Ovary (tissue), 3 donors: ENCODE measurements around the gene CYREN.

ENCODE experiments used
- CTCF ChIP-seq, 3 donors: fragments of 450-650 bp in 2 of 3; fragments of 200-600 bp in 1 of 3; IDR thresholded peaks; one replicate each; pipeline versions ENCODE4 v1.5.1 to v1.8.0; 2016 to 2022; ENCODE audit warnings: antibody characterized with exemption in 3 of 3, mild to moderate bottlenecking in 1 of 3
- POLR2A ChIP-seq: fragments of 450-650 bp; IDR thresholded peaks from one replicate; pipeline ENCODE4 v1.6.1; 2017; ENCODE audit warnings: antibody characterized with exemption, mild to moderate bottlenecking, moderate library complexity
- donor health status: DM: no; HTN: no; CAD: no.

- TF ChIP-seq CTCF (IDR thresholded peaks at IDR 0.05), result no peak
- no peak for TF ChIP-seq POLR2A
Observed at GRCh38 chr7:135210888-135211178, 40.3 kb upstream of the CYREN start.
